NCI-H345 (cell line): ENCODE measurements around the gene INTS11.

ENCODE experiments used
- DNase-seq: peaks from one replicate; lab custom pipeline; 2025; lab: John Stamatoyannopoulos, UW

Gene INTS11

DNA sequence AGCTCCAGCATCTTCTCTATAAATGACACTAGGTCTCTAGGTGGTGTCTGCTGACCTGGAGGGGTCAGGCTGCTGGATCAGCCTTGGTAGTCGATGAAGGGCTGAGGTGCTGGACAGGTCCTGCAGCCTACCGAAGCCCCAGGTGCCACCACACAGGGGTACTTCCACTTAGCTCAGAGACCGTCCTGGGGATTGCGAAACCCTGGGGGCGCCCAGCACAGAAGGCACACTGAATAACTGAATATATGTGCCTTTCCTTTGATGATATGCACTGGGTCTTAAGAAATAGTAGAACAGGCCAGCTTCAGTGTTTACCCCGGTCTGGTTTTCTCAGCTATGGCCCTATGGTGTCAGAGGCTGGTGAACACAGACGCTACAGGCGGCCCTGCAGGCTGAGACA, 61.7 kb downstream of the INTS11 start:
- DNase-seq, result no peak

- no peak for DNase-seq
Observed at GRCh38 chr1:1262071-1262470, 62.4 kb downstream of the INTS11 start.
